OCI-LY3 (cell line): ENCODE results near the gene MN1.

Source experiments
- H2AFZ ChIP-seq: fragments of 200-600, 300-600 bp; shearing (Covaris generic); 2 replicates; pipeline ENCODE4 v1.6.0; 2014; ENCODE audit warnings: antibody characterized with exemption, low read depth, low read length
- H3K27ac ChIP-seq: fragments of 200-600, 300-600 bp; sonication (generic); 2 replicates; pipeline ENCODE4 v1.5.1; 2014; ENCODE audit warnings: mild to moderate bottlenecking, low read length, moderate library complexity, mixed read lengths
- H3K27me3 ChIP-seq: fragments of 200-600, 300-600 bp; sonication (generic); 2 replicates; pipeline ENCODE4 v1.6.1; 2014; ENCODE audit warnings: low read depth, low read length, mixed read lengths
- H3K36me3 ChIP-seq: fragments of 200-600, 300-600 bp; sonication (generic); replicated peaks from 2 replicates; pipeline ENCODE3; 2014; ENCODE audit warnings: low read depth, low read length, mixed read lengths
- H3K4me1 ChIP-seq: fragments of 300-600, 200-600 bp; sonication (generic); 2 replicates; pipeline ENCODE4 v1.6.1; 2014; ENCODE audit warnings: low read length, mixed read lengths
- H3K4me2 ChIP-seq: fragments of 200-600, 300-600 bp; sonication (generic); 2 replicates; pipeline ENCODE4 v1.6.1; 2014; ENCODE audit warnings: low read length, mixed read lengths
- H3K4me3 ChIP-seq: fragments of 300-600, 200-600 bp; sonication (generic); 2 replicates; pipeline ENCODE4 v1.5.1; 2014; ENCODE audit warnings: antibody characterized with exemption, mild to moderate bottlenecking, low read length, moderate library complexity
- H3K79me2 ChIP-seq: fragments of 300-600, 200-600 bp; shearing (Covaris generic); 2 replicates; pipeline ENCODE4 v1.6.1; 2014; ENCODE audit warnings: mild to moderate bottlenecking, low read length, mixed read lengths
- H3K9ac ChIP-seq: fragments of 300-600, 200-600 bp; shearing (Covaris generic); 2 replicates; pipeline ENCODE4 v1.6.0; 2014; ENCODE audit warnings: mild to moderate bottlenecking, low read length, moderate library complexity
- H3K9me3 ChIP-seq: fragments of 200-600, 300-600 bp; shearing (Covaris generic); 2 replicates; pipeline ENCODE4 v1.6.1; 2014; ENCODE audit warnings: low read length, mixed read lengths; ENCODE audit not compliant: insufficient read depth
- H4K20me1 ChIP-seq: fragments of 200-600, 300-600 bp; sonication (generic); 2 replicates; pipeline ENCODE4 v1.6.1; 2016; ENCODE audit warnings: low read length, mixed read lengths; ENCODE audit not compliant: insufficient read depth
- CTCF ChIP-seq: fragments of 200-600, 300-600 bp; sonication (generic); IDR thresholded peaks from 2 replicates; pipeline ENCODE4 v1.5.1; 2014; ENCODE audit warnings: antibody characterized with exemption, low read length, low read depth
- EZH2phosphoT487 ChIP-seq: fragments of 200-600 bp; shearing (Covaris generic); IDR thresholded peaks from 2 replicates; pipeline ENCODE4 v1.6.1; 2018; ENCODE audit warnings: antibody characterized with exemption, mixed run types, low read depth

The MN1 gene

GRCh38 chr22:27815826-27816530 lies 14.4 kb upstream of the MN1 start:
- H3K4me3 ChIP-seq = no peak overlapping the region
- H3K9ac ChIP-seq = no peak overlapping the region
- no peak overlapping the region for H3K27ac ChIP-seq
- TF ChIP-seq CTCF (no peak), EZH2phosphoT487 (no peak)
- no peaks in the 10 kb centered on the region for H4K20me1 ChIP-seq
- no peak overlapping the region for H2AFZ ChIP-seq
- 0 out of 2 replicates have a peak, but pooled peaks cover 3% of the 10 kb centered on the region for H3K27me3 ChIP-seq
- no peak overlapping the region for H3K4me2 ChIP-seq
- no peaks in the 10 kb centered on the region for H3K4me1 ChIP-seq
- H3K79me2 ChIP-seq = no peaks in the 10 kb centered on the region
- H3K9me3 ChIP-seq = no peaks in the 10 kb centered on the region
- no peaks in the 10 kb centered on the region for H3K36me3 ChIP-seq

- Histone ChIP-seq H3K9me3 (no peaks in the 10 kb centered on the region), H3K79me2 (no peaks in the 10 kb centered on the region), H4K20me1 (no peaks in the 10 kb centered on the region), H3K4me1 (no peaks in the 10 kb centered on the region), H3K27me3 (0 out of 2 replicates have a peak, but pooled peaks cover 3% of the 10 kb centered on the region), H3K4me2 (no peak overlapping the region), H2AFZ (no peak overlapping the region), H3K9ac (no peak overlapping the region), H3K4me3 (no peak overlapping the region), H3K27ac (no peak overlapping the region), H3K36me3 (no peaks in the 10 kb centered on the region)
- TF ChIP-seq EZH2phosphoT487 (no peak), CTCF (no peak)
Observed at GRCh38 chr22:27814993-27815392, 13.4 kb upstream of the MN1 start.

- no peaks in the 10 kb centered on the region for H3K36me3 ChIP-seq
- H3K4me1 ChIP-seq = no peaks in the 10 kb centered on the region
- no peaks in the 10 kb centered on the region for H3K9me3 ChIP-seq
- TF ChIP-seq CTCF (no peak), EZH2phosphoT487 (no peak)
- H3K4me3 ChIP-seq = no peak overlapping the region
- no peaks in the 10 kb centered on the region for H3K79me2 ChIP-seq
- H3K9ac ChIP-seq = no peak overlapping the region
- no peak overlapping the region for H2AFZ ChIP-seq
- H3K27me3 ChIP-seq = 0 out of 2 replicates have a peak, but pooled peaks cover under 1% of the 10 kb centered on the region
- no peaks in the 10 kb centered on the region for H4K20me1 ChIP-seq
- H3K4me2 ChIP-seq = no peak overlapping the region
- H3K27ac ChIP-seq = no peak overlapping the region
Observed at GRCh38 chr22:27811778-27812177, 10.2 kb upstream of the MN1 start.

GRCh38 chr22:27810609-27811151 lies 9.1 kb upstream of the MN1 start:
- Histone ChIP-seq H3K27me3 (no peaks in the 10 kb centered on the region), H4K20me1 (no peaks in the 10 kb centered on the region), H3K9ac (no peak overlapping the region), H3K27ac (no peak overlapping the region), H2AFZ (no peak overlapping the region), H3K4me2 (no peak overlapping the region), H3K79me2 (no peaks in the 10 kb centered on the region), H3K4me1 (peaks cover 3% of the 10 kb centered on the region; the same call in 1 of the 2 replicates), H3K4me3 (no peak overlapping the region), H3K9me3 (no peaks in the 10 kb centered on the region), H3K36me3 (no peaks in the 10 kb centered on the region)
- TF ChIP-seq CTCF = no peak
- no peak for TF ChIP-seq EZH2phosphoT487
